Activated CD8-positive, alpha-beta memory T cell treated with anti-CD3 and anti-CD28 coated beads, Interleukin-2, amount 10 ng/mL, durations not matched to agents 7 days and 5 days (primary cell): ENCODE data around the gene BPI. TPM values are rescaled to one million over a fixed set of nuclear protein-coding genes. Genes with fewer than 3 reads are reported as not detected.
"Not testable (repeated sequence)": the region's sequence is repeated elsewhere in the genome, so short reads cannot be mapped to it uniquely, and the experiment has no call there.

Experiments used
- ATAC-seq: fragments of 150-1000 bp; cut with Tn5 transposase; one replicate; pipeline ENCODE4 v1.10.0; 2021; ENCODE audit warnings: moderate library complexity
- CTCF ChIA-PET: fragments of 350-600 bp; sonication (Branson Sonifier 250); formaldehyde crosslinking; loops from one replicate; lab custom pipeline; 2021; ENCODE audit warnings: antibody characterized with exemption; lab: Charles Lee
- DNase-seq: peaks from one replicate; pipeline ENCODE4 v3.0.0-alpha.2; 2020
- H3K27ac Mint-ChIP-seq: one replicate; pipeline ENCODE4 v1.8.0; 2021; ENCODE audit warnings: mild to moderate bottlenecking, mixed read lengths
- H3K27me3 Mint-ChIP-seq: one replicate; pipeline ENCODE4 v1.8.0; 2021; ENCODE audit warnings: mixed read lengths
- H3K36me3 Mint-ChIP-seq: one replicate; pipeline ENCODE4 v1.8.0; 2021; ENCODE audit warnings: mild to moderate bottlenecking, mixed read lengths
- H3K4me1 Mint-ChIP-seq: one replicate; pipeline ENCODE4 v1.8.0; 2021; ENCODE audit warnings: mixed read lengths
- H3K4me3 Mint-ChIP-seq: one replicate; pipeline ENCODE4 v1.8.0; 2021; ENCODE audit warnings: mild to moderate bottlenecking, moderate library complexity, mixed read lengths
- H3K9me3 Mint-ChIP-seq: one replicate; pipeline ENCODE4 v1.8.0; 2022; ENCODE audit warnings: low read depth, mixed read lengths
- total RNA-seq, 2 experiments: library from RNA; stranded (reverse); gene quantifications; one replicate each; pipeline ENCODE4 v1.2.3, GENCODE V29; 2021

Gene BPI
- not detected for total RNA-seq

DNA sequence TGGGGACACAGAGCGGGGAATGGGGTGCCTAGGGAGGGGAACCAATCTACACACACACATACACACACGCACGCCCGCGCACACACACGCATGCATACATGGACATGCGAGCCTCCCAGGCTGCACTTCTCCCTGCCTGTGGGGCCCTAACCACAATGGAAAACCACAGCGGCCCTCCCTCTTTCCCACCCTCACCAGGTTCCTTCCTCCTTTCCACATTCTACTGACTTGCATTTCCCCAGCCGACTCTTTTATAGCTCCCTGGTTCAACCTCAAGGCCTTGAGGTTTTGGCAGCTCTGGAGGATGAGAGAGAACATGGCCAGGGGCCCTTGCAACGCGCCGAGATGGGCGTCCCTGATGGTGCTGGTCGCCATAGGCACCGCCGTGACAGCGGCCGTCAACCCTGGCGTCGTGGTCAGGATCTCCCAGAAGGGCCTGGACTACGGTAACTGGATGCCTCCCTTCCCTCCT lies at the start of gene BPI:
Gene BPI, plus strand, starts transcription at position 249 of the 472 bp plus-strand sequence. Its CDS starts 68 bp downstream, at position 317.
- DNase-seq (no peak), ATAC-seq (peak; percentile 36)
- H3K27ac Mint-ChIP-seq = no peak within 1 kb of the TSS
- peaks cover 52% of the 10 kb centered on the region for H3K27me3 Mint-ChIP-seq
- no peak within 1 kb of the TSS for H3K4me3 Mint-ChIP-seq
- no peaks in the 10 kb centered on the region for H3K36me3 Mint-ChIP-seq
- CTCF ChIA-PET = interaction anchor here (1.4 kb wide), 1 partner anchor 79 kb away, joined by 4 read pairs; no protein-coding TSS in a partner anchor
- H3K9me3 Mint-ChIP-seq = no peaks in the 10 kb centered on the region
- peaks cover 27% of the 10 kb centered on the region for H3K4me1 Mint-ChIP-seq

DNA sequence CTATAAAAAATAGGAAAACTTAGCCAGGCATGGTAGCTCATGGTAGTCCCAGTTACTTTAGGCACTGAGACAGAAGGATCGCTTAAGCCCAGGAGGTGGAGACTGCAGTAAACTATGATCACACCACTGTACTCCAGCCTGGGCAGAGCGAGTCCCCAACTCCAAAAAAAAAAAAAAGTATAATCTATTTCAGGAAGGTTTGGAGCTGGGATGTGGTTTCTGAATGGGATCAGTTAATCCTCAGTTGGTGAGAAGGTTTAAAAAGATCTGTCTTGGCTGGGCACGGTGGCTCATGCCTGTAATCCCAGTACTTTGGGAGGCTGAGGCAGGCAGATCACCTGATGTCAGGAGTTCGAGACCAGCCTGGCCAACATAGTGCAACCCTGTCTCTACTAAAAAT lies 49.3 kb upstream of the BPI start:
- H3K36me3 Mint-ChIP-seq, H3K4me3 Mint-ChIP-seq, DNase-seq, H3K27ac Mint-ChIP-seq, H3K9me3 Mint-ChIP-seq, H3K4me1 Mint-ChIP-seq, ATAC-seq, CTCF ChIA-PET: not testable (repeated sequence)
- H3K27me3 Mint-ChIP-seq = peaks cover 22% of the 10 kb centered on the region

DNA sequence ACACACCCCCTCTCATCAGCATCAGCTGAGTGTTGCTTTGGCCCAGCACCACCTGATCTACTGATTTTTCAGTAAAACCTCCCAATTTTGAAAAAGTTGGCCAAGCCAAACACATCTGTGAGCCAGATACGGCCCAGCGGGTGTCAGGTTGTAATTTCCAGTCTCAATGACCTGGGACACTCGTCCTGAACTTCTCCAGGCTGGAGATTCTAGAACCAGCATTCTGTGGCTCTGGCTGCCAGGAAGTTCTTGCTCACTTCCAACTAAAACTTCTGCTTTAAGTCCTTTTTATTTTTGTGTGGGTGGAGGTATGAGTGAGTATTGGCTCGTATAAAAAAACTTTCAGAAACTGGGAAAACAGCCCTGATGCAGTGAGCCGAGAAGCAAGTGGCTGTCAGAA lies 48.6 kb upstream of the BPI start:
- Mint-ChIP-seq H3K4me1 (no peaks in the 10 kb centered on the region), H3K27ac (no peak overlapping the region), H3K27me3 (peaks cover 29% of the 10 kb centered on the region), H3K9me3 (no peaks in the 10 kb centered on the region), H3K4me3 (no peak overlapping the region), H3K36me3 (no peaks in the 10 kb centered on the region)
- no peak for ATAC-seq
- CTCF ChIA-PET = no interaction called here
- DNase-seq = no peak

DNA sequence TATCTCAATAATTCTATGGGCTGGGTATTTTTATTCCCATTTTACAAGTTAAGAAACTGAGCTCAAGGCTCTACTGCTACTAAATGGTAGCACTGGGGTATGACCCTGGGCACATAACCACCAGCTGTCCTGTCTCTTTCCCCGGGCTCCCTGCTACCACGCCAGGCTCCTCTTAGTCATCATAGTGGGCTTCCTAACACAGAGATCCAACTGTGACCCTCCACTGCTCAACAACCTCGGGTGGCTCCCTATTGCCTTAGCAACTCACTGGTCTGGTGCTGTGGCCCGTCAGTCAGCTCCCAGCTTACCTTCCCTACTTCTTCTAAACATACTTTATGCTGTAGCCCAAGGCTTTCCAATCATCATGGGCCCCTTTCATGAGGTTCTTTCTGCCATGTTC lies 47.9 kb upstream of the BPI start:
- ATAC-seq (no peak), DNase-seq (no peak)
- H3K4me1 Mint-ChIP-seq = no peaks in the 10 kb centered on the region
- CTCF ChIA-PET = no interaction called here
- no peaks in the 10 kb centered on the region for H3K36me3 Mint-ChIP-seq
- peaks cover 34% of the 10 kb centered on the region for H3K27me3 Mint-ChIP-seq
- H3K4me3 Mint-ChIP-seq = no peak overlapping the region
- no peak overlapping the region for H3K27ac Mint-ChIP-seq
- no peaks in the 10 kb centered on the region for H3K9me3 Mint-ChIP-seq

DNA sequence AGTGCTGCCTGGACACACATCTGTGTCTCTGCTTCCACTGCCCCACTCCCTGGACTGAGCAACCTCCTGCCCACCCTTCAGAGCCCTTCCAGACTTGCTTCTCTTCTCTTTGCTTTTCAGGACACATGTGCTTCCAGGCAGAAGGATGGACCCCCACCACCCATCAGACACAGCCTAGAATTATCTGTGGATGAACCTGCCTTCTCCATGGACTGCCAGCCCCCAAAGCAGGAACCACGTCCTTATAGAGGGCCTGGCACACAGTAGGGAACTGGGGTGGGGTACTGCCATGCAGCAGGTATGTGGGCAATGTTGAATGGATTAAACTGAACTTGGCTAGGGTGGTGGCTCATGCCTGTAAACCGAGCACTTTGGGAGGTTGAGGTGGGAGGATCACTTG lies 47.0 kb upstream of the BPI start:
- Mint-ChIP-seq H3K4me1 (no peaks in the 10 kb centered on the region), H3K27me3 (peaks cover 40% of the 10 kb centered on the region), H3K36me3 (no peaks in the 10 kb centered on the region), H3K4me3 (no peak overlapping the region), H3K9me3 (no peaks in the 10 kb centered on the region), H3K27ac (no peak overlapping the region)
- no peak for DNase-seq
- ATAC-seq = no peak
- CTCF ChIA-PET = no interaction called here

DNA sequence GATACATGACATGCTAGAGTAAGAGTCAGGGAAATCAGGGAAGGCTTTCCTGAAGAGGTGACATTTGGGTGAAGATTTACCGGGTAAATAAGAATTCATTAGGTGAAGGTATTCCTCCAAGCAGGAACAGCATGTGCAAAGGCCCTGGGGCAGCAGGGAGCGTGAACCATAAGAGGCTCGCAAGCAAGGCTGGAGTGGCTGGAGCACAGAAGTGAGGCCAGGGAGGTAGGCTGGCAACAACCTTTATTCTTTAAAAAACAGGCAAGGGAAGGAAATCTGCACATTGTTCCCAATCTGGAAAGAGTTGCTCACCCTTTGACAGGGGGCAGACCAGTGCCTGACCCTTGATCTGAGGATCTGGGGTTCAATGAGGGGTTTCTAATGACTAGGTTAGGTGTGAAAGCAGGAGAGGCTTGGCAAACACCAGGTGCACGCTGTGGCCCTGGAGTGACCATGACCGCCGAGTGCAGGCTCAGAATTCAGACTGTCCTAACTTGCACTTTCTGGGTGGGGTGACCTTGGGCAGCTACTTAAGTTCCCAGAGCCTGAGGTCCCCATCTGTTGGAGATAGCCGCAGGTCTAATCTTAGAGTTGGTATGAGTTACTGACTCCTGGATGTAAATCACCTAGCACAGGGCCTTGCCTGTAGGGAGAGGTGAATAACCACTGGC lies 45.3 kb upstream of the BPI start:
- ATAC-seq (no peak), DNase-seq (no peak)
- Mint-ChIP-seq H3K27ac (no peak overlapping the region), H3K4me3 (no peak overlapping the region), H3K36me3 (no peaks in the 10 kb centered on the region), H3K9me3 (no peaks in the 10 kb centered on the region), H3K4me1 (no peaks in the 10 kb centered on the region), H3K27me3 (peaks cover 55% of the 10 kb centered on the region)
- CTCF ChIA-PET = no interaction called here

DNA sequence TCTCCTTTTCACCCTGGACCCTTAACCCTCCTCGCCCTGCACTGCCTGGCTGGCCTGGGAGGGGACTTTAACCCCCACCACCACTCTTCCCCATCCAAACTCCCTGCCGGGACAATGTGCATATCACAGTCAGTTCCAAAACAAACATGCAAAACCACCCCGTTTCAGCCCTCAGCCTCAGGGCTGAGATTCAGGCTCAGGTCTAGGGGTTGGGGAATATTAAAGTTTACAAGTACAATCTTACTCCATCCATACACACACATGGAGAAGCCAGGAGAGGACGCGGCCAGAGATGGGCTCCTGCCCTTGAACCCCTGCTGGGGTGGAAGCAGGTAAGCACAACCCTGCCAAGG lies 44.0 kb upstream of the BPI start:
- no peak overlapping the region for H3K4me3 Mint-ChIP-seq

DNA sequence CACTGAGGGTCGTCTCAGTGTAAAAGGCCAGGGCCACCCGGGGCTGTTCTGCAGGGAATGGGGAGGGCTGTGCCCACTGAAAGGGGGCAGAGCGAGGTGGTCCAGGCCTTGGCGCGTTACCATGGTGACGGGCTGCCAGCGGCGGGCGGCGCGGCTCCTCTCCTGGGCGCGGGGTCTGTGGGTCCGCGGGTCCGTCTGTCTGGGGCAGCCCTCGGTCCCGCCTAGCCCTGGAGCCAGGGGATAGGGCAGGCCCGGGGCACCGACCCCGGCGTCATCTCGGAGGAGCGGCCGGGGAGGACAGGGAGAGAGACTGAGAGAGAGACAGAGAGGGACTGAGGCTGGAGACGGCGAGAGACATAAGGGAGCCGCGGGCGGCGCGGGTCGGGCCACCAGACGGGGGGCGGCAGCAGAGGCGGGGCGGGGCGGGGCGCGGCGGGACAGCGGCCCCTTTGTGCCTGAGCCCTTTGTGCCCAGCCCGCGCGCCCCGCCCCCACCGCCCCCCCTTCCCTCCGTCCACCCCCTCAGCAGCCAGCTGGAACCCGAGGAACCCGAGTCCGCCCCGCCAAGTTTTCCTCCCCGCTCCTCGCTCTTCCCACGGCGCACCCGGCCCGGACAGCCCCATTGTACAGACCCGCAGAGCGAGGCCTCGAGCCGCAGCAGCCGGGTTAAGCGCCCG lies 43.4 kb upstream of the BPI start, which contains the start of gene KIAA1755:
Gene KIAA1755, minus strand, starts transcription at position 358 of the 676 bp plus-strand sequence. Its CDS starts 235 bp downstream, at position 123.
- DNase-seq = no peak
- peaks cover 59% of the 10 kb centered on the region for H3K27me3 Mint-ChIP-seq
- CTCF ChIA-PET = no interaction called here
- ATAC-seq = no peak
- H3K4me1 Mint-ChIP-seq = no peaks in the 10 kb centered on the region
- H3K4me3 Mint-ChIP-seq = no peak within 1 kb of the TSS
- H3K36me3 Mint-ChIP-seq = no peaks in the 10 kb centered on the region
- H3K9me3 Mint-ChIP-seq = no peaks in the 10 kb centered on the region
- no peak within 1 kb of the TSS for H3K27ac Mint-ChIP-seq

More for the DNA sequence above, 44.0 kb upstream of the BPI start:
- DNase-seq = no peak
- CTCF ChIA-PET = no interaction called here
- Mint-ChIP-seq H3K27ac (no peak overlapping the region), H3K27me3 (peaks cover 59% of the 10 kb centered on the region), H3K36me3 (no peaks in the 10 kb centered on the region), H3K9me3 (no peaks in the 10 kb centered on the region), H3K4me1 (no peaks in the 10 kb centered on the region)
- no peak for ATAC-seq

DNA sequence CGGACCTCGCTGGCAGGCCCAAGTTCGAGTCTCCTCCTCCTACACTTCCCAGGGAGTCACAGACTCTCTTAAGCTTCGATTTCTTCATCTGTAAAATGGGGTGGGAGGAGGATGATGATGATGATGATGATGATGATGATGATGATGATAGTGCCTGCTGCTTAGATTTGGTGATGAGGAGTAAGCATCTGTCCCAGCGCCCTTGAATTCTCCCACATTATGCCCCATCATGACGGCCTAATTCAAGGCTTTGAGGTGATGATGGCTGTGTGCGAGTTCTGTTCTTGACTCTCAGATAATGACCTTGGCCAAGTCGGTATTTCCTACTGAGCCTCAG lies 42.9 kb upstream of the BPI start:
- no peaks in the 10 kb centered on the region for H3K4me1 Mint-ChIP-seq
- CTCF ChIA-PET = no interaction called here
- DNase-seq (no peak), ATAC-seq (no peak)
- H3K27me3 Mint-ChIP-seq = peaks cover 64% of the 10 kb centered on the region
- no peak overlapping the region for H3K27ac Mint-ChIP-seq
- no peak overlapping the region for H3K4me3 Mint-ChIP-seq
- no peaks in the 10 kb centered on the region for H3K9me3 Mint-ChIP-seq
- H3K36me3 Mint-ChIP-seq = no peaks in the 10 kb centered on the region

DNA sequence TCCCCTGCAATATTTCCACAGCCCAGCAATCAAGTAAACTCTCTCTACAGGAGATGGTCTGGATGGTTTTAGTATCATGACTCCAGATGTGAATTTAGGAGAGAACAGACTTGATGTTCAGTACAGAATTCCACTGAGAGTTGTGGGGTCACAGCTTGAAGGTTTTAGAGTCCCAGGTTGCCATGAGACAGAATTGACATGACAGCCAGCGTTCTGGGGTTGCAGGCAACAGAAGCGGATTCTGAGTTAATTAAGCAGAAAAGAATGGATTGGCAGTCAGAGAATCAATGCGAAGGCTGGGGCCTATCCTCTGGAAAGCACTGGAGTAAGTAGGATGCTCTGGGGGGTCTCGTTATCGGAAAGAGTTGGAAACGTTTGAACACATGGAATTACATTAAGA lies 41.0 kb upstream of the BPI start:
- no peaks in the 10 kb centered on the region for H3K4me1 Mint-ChIP-seq
- H3K27me3 Mint-ChIP-seq = peaks cover 69% of the 10 kb centered on the region
- CTCF ChIA-PET = no interaction called here
- ATAC-seq (no peak), DNase-seq (no peak)
- no peaks in the 10 kb centered on the region for H3K36me3 Mint-ChIP-seq
- no peak overlapping the region for H3K4me3 Mint-ChIP-seq
- no peak overlapping the region for H3K27ac Mint-ChIP-seq
- H3K9me3 Mint-ChIP-seq = no peaks in the 10 kb centered on the region

DNA sequence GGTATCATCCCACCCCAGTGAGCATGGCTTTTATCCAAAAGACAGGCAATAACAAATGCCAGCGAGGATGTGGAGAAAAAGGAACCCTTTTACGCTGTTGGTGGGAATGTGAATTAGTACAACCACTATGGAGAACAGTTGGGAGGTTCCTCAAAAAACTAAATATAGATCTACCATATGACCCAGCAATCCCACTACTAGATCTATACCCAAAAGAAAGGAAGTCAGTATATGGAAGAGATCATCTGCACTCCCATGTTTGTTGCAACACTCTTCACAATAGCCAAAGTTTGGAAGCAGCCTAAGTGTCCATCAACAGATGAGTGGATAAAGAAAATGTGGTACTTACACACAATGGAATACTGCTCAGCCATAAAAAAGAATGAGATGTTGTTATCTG lies 37.5 kb upstream of the BPI start:
- no peak overlapping the region for H3K4me3 Mint-ChIP-seq
- H3K4me1 Mint-ChIP-seq = no peaks in the 10 kb centered on the region
- no peak for ATAC-seq
- DNase-seq = no peak
- H3K36me3 Mint-ChIP-seq = no peaks in the 10 kb centered on the region
- H3K9me3 Mint-ChIP-seq = no peaks in the 10 kb centered on the region
- H3K27me3 Mint-ChIP-seq = peaks cover 51% of the 10 kb centered on the region
- no peak overlapping the region for H3K27ac Mint-ChIP-seq
- CTCF ChIA-PET = no interaction called here

DNA sequence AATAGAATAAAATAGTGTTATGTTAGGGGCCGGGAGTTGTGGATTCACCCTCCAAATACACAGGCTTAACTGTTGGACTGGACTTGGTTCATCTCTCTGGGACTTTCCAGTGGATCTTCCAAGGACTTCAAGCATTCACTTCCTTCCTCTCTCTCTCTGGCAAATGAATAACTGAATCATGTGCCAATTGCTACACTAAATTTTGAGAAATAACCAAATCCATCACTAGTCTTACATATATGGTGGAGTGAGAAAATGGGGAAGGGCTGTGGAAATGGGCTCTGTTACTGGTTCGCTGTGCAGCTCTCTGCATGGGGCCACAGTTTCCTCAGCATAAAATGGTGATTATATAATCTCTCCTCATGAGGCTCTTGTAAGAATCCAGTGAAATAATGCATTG lies 36.7 kb upstream of the BPI start:
- CTCF ChIA-PET = no interaction called here
- no peak for ATAC-seq

DNA sequence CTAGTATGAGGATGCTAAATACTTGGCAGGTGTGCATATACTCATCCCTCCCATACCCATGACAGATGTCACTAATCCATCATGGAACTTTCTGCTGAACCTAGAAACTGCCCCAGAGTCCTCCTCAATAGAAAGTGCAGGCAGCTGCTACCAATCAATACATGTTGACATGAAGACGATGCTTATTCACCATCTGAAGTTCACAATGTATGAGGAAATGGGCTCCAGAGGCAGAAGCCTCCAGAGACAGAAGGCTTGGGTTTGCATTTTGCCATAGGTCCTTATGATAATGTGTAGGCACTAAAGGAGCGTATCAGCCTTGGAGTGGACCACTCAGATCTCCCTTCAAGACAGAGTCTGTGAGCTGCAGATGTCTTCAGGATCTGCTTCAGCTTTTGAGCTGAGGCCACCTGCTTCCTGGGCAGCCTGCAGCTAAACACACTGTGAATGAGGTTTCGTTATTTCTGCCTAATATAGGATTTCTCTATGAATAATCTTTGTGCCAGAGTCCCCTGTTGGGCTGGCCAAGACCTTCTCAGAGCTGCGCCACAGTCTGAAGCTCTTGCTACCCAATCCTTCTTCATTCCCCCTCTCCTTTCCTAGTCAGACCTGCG lies 35.9 kb upstream of the BPI start:
- DNase-seq = no peak
- H3K27me3 Mint-ChIP-seq = peaks cover 38% of the 10 kb centered on the region
- no peaks in the 10 kb centered on the region for H3K36me3 Mint-ChIP-seq

More for the DNA sequence above, 36.7 kb upstream of the BPI start:
- DNase-seq = no peak
- no peaks in the 10 kb centered on the region for H3K4me1 Mint-ChIP-seq
- H3K27me3 Mint-ChIP-seq = peaks cover 46% of the 10 kb centered on the region
- H3K27ac Mint-ChIP-seq = no peak overlapping the region
- H3K4me3 Mint-ChIP-seq = no peak overlapping the region
- no peaks in the 10 kb centered on the region for H3K36me3 Mint-ChIP-seq
- no peaks in the 10 kb centered on the region for H3K9me3 Mint-ChIP-seq

DNA sequence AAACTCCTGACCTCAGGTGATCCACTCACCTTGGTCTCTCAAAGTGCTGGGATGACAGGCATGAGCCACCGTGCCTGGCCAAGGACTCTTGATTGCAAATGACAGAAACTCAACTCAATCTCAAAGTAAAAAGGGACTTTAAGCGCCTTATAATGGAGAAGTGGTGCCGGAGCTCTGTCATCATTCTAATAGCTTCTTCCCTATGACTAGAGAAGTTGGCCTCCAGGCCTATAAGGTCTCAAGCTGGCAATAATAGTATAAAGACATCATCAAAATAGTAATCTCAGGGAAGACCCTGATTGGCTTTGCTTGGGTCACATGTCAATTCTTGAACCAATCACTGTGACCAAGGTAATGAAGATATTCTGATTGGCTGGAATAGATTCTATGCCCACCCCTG lies 34.9 kb upstream of the BPI start:
- CTCF ChIA-PET = no interaction called here
- peaks cover 33% of the 10 kb centered on the region for H3K27me3 Mint-ChIP-seq
- ATAC-seq (no peak), DNase-seq (no peak)
- H3K27ac Mint-ChIP-seq = no peak overlapping the region
- H3K4me1 Mint-ChIP-seq = no peaks in the 10 kb centered on the region
- no peaks in the 10 kb centered on the region for H3K9me3 Mint-ChIP-seq
- no peak overlapping the region for H3K4me3 Mint-ChIP-seq
- no peaks in the 10 kb centered on the region for H3K36me3 Mint-ChIP-seq

More for the DNA sequence above, 35.9 kb upstream of the BPI start:
- Mint-ChIP-seq H3K4me3 (no peak overlapping the region), H3K27ac (no peak overlapping the region), H3K4me1 (no peaks in the 10 kb centered on the region), H3K9me3 (no peaks in the 10 kb centered on the region)
- no peak for ATAC-seq
- CTCF ChIA-PET = no interaction called here
